NK-92 treated with Interleukin-12 subunit alpha and Interleukin-12 subunit beta, amount 100 ng/mL, for 24 hours (cell line): ENCODE measurements around the gene PIK3CD.

Experiments
- DNase-seq: peaks from one replicate; lab custom pipeline; 2025; lab: John Stamatoyannopoulos, UW

PIK3CD gene

DNA sequence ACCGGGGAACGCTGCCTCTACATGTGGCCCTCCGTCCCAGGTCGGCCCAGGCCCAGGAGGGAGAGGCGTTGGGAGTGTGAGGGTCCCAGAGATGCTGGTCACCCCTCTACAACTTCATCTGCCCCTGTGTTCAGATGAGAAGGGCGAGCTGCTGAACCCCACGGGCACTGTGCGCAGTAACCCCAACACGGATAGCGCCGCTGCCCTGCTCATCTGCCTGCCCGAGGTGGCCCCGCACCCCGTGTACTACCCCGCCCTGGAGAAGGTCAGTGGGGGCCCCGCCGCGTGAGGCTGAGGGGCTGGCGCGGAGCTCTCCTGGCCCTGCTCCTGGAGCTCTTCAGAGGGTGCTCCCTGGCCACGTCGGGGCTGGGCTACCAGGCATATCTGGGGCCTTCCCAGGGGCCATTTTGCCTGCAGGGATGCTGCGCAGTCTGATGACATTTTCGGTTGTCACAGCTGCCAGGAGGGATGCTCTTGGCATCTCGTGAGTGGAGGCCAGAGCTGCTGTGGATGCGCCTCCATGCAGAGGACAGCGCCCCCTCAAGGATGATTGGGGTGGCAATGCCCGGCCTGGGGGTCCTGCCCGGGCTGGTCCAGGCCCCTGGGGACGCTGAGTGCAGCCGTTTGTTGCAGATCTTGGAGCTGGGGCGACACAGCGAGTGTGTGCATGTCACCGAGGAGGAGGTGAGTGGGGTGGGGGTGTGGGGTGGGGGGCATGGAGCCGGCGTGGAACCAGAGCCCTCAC is 68.6 kb downstream of the PIK3CD start:
- no peak for DNase-seq

DNA sequence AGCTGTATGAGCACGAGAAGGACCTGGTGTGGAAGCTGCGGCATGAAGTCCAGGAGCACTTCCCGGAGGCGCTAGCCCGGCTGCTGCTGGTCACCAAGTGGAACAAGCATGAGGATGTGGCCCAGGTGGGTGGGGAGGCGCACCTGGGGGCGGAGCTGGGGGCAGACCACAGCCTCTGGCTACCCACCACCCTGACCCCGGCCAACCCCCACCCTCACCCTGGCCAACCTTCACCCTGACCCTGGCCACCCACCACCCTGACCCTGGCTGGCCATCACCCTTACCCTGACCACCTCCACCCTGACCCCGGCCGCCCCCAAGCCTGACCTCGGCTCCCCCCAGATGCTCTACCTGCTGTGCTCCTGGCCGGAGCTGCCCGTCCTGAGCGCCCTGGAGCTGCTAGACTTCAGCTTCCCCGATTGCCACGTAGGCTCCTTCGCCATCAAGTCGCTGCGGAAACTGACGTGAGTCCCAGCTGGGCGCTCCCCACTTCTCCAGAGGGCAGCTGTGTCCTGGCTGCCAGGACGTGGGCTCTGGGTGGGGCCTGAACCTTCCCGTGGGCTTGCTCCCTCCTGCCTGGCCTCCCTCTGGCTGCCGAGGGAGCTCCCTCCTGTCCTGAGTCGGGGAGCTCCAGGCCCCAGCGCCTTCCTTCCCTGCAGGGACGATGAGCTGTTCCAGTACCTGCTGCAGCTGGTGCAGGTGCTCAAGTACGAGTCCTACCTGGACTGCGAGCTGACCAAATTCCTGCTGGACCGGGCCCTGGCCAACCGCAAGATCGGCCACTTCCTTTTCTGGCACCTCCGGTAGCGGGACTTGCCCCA is 69.5 kb downstream of the PIK3CD start:
- no peak for DNase-seq

DNA sequence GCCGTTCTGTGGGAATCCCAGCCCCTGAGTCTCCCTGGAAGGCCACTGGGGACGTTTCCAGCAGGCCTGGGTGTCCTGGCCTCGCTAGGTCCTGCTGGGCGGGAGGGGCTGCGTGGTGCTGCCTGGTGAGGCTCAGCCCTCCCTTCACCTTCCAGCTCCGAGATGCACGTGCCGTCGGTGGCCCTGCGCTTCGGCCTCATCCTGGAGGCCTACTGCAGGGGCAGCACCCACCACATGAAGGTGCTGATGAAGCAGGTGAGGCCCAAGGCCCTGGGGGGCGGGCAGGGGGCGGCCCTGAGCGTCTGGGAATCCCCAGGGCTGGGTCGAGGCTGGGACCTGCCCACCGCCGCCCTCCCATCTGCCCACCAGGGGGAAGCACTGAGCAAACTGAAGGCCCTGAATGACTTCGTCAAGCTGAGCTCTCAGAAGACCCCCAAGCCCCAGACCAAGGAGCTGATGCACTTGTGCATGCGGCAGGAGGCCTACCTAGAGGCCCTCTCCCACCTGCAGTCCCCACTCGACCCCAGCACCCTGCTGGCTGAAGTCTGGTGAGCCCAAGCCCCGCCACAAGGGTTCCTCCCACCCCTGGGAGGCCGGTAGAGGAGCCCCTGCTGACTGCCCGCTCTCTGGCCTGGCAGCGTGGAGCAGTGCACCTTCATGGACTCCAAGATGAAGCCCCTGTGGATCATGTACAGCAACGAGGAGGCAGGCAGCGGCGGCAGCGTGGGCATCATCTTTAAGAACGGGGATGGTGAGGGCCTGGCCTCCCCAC is 70.3 kb downstream of the PIK3CD start:
- DNase-seq = peak; percentile 22

DNA sequence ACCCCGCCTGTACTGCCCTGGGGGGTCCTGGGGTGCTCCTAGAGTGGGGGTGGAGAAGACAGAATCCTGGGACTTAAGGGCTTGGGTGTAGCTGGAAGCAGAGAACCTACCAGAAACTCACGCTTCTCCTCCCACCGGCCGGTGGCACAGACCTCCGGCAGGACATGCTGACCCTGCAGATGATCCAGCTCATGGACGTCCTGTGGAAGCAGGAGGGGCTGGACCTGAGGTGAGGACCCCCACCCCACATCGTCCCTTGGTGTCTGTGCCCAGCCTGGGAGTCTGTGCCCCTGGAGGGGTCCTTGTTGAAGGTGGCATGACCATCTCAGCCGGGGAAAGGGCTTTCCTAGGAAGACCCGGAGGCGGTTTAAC is 70.8 kb downstream of the PIK3CD start:
- DNase-seq = no peak

DNA sequence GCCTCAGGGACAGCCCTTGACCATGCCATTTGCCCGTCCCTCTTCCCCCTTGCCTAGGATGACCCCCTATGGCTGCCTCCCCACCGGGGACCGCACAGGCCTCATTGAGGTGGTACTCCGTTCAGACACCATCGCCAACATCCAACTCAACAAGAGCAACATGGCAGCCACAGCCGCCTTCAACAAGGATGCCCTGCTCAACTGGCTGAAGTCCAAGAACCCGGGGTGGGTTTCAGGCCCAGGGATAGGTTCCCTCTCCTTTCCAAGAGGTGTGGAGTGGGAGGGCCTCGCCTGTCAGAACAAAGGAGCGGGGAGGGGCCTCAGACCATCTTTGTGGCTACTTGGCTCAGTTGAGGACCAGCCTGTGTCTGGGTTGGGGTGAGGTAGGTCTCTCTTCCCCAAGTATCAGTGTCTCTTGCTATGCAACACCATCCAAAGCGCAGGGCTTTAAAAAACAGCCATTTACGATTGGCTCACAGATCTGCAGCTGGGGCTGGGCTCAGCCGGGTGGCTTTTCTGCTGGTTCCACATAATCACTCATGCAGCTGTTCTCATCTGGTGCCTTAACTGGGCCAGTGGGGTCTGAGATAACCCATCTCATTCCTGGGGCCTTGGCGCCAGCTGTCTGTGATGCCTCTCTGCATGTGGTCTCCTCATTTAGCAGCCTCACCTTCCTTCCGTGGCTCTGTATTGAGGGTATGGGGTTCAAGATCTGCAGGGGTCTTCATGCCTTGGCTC is 71.7 kb downstream of the PIK3CD start:
- DNase-seq = no peak

DNA sequence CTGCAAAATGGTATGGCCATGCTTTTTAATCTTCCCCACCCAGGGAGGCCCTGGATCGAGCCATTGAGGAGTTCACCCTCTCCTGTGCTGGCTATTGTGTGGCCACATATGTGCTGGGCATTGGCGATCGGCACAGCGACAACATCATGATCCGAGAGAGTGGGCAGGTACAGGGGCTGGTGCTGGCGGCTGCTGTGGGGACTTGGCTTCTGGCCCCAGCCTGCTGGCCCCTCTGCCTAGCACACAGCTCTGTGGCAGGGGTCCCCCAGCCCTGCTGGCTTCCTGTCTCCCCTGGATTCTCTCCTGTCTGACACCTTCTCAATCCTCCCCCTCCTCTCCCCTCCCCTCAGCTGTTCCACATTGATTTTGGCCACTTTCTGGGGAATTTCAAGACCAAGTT is 72.4 kb downstream of the PIK3CD start:
- DNase-seq = no peak

DNA sequence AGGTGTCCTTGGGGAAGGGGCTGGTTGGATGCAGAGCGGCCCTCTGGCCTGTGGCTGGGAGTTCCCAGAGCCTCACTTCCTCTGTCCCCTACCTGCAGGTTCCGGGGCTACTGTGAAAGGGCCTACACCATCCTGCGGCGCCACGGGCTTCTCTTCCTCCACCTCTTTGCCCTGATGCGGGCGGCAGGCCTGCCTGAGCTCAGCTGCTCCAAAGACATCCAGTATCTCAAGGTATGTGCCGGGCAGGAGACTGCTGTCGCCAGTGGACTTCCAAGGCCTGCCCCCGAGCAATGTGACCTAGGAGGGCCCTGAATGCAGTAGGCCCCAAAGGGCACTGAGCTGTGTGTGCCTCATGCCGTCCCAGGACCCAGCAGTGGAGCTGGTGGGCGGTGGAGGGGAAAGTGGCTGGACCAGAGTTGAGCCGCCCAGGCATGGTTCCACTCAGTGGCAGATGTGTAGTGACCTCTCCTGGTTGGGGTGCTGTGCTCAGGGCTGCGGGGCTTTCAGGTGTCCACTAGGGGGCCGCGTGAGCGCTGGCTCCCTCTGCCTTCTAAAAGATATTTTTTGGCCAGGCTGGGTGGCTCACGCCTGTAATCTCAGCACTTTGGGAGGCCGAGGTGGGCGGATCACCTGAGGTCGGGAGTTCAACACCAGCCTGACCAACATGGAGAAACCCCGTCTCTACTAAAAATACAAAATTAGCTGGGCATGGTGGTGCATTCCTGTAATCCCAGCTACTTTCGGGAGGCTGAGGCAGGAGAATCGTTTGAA is 73.4 kb downstream of the PIK3CD start:
- DNase-seq = peak; percentile 28

DNA sequence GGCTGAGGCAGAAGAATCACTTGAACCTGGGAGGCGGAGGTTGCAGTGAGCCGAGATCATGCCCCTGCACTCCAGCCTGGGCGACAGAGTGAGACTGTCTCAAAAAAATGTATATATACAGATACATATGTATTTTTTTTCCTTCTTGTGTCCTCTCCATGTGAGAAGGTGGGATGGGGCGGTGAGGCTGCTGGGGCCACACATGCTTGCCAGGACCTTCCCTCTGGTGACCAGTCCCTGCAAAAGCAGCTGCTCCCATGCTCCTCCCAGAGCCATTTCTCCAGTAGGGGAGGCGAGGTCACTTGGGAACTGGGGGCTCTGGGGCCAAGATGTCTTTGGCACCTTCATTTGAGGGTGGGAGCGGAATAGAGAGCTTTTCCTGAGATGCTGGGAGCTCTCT is 74.9 kb downstream of the PIK3CD start:
- no peak for DNase-seq

DNA sequence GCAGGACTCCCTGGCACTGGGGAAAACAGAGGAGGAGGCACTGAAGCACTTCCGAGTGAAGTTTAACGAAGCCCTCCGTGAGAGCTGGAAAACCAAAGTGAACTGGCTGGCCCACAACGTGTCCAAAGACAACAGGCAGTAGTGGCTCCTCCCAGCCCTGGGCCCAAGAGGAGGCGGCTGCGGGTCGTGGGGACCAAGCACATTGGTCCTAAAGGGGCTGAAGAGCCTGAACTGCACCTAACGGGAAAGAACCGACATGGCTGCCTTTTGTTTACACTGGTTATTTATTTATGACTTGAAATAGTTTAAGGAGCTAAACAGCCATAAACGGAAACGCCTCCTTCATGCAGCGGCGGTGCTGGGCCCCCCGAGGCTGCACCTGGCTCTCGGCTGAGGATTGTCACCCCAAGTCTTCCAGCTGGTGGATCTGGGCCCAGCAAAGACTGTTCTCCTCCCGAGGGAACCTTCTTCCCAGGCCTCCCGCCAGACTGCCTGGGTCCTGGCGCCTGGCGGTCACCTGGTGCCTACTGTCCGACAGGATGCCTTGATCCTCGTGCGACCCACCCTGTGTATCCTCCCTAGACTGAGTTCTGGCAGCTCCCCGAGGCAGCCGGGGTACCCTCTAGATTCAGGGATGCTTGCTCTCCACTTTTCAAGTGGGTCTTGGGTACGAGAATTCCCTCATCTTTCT is 75.5 kb downstream of the PIK3CD start:
- no peak for DNase-seq

DNA sequence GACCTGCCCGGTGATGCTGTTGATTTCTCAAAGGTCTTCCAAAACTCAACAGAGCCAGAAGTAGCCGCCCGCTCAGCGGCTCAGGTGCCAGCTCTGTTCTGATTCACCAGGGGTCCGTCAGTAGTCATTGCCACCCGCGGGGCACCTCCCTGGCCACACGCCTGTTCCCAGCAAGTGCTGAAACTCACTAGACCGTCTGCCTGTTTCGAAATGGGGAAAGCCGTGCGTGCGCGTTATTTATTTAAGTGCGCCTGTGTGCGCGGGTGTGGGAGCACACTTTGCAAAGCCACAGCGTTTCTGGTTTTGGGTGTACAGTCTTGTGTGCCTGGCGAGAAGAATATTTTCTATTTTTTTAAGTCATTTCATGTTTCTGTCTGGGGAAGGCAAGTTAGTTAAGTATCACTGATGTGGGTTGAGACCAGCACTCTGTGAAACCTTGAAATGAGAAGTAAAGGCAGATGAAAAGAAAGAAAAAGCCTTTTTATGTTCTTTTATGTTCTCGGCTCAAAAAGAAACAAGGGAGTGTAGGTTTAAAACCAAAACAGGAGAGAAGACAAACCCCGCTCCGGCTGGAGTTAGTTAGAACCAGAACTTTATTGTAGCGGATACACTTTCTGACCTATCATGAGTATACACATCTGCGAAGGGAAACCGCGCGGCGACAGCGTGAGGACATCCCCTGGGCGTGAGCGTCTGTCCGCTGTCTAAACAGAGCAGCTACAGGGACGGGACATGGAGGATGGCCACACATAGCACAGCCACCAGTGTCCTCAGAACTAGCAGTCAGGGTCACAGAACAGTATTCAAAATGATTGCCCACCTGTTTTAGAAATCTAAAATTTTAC is 77.1 kb downstream of the PIK3CD start:
- no peak for DNase-seq

DNA sequence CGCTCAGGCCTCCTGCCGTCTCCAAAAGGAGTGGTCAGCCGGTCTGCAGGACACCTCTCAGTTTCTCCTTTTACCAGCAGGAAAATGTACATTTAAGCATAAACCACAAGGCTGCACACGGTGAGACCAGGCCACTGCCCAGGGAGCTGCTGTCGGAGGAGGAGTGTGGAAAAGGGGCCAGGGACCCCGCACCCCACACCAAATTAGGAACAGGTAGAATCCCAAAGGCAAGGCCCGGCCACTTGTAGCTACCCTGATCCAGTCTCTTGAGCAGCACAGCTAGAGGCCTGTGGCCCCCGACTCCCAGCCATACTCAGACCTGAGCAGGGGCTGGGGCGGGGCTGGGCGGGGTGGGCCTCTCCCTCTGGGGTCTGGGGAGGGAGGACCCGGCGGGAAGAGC is 78.0 kb downstream of the PIK3CD start:
- DNase-seq = no peak

DNA sequence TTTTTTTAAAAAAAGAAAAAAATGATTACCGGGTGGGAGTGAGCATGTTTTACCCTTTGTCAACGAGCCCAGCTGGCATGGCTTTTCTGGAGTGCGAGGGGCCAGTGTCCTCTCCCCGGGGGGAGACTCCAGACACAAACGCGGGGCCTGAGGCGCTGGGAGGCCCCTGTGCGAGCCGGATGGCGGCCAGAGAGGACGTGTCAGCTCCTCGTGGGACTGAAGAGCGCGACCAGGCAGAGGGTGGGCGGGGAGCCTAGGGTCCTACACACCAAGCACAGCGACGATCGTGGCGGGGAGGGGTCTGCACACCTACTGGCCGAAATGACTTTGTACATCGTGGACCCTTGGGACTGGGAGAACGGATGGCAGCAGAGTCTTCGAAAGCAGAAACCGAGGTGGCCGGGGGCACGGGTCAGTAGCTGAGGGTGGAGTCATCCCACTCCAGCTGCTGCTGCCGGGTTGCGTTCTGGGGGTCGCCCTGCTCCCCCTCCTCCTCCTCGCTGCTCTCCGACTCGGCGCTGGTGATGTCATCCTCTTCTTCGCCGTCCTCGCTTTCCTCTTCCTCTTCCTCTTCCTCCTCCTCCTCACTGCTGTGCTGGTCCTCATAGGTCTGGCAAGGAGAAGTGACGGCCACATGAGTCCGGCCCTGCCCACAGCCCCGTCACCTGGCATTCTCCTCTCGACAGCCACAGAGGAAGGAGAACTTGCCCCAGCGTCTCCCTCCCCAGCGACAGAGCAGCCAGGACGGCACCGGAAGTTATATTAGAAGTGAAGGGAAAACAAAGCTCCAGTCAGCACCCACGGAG is 78.8 kb downstream of the PIK3CD start:
- DNase-seq = no peak

DNA sequence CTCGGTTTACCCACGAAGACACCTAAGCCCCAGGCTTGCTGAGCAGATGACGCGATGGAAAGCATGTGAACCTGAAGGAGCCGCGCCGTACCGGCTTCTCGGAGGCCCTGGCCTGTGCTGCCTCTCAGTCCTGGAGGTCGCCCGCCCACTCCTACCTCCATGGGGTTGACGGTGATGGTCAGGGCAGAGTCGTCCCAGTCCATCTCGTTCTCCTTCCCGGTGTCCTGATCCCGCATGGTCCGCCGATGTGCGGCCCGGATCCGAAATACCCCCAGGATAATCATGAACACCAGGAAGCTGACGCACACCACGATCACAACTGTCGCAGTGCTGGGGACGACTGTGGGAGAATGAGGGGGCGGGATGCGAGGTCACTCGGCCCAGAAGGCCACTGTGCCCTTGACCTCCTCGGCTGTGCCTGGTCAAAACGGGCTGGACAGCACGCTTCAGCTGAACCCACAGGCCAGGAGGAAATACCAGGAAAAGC is 79.6 kb downstream of the PIK3CD start:
- DNase-seq = no peak

DNA sequence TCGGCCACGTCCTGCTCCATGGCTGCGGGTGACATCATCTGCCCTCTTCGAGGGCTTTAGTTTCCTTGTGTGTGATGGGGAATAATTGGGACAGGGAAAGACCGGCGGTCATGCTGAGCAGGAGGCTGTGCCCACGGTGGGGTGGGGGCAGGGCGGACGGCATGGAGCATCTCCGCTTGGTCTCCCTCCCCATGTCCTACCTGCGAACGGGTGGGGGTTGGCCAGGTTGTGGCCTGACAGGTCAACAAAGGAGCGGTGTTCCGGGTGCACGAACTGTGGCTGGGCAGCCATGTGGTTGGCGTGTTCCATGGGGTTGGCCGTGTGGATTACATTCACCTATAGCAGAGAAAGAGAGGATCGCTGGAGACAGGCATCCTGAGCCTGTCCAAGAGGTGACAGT is 80.0 kb downstream of the PIK3CD start:
- DNase-seq = no peak

DNA sequence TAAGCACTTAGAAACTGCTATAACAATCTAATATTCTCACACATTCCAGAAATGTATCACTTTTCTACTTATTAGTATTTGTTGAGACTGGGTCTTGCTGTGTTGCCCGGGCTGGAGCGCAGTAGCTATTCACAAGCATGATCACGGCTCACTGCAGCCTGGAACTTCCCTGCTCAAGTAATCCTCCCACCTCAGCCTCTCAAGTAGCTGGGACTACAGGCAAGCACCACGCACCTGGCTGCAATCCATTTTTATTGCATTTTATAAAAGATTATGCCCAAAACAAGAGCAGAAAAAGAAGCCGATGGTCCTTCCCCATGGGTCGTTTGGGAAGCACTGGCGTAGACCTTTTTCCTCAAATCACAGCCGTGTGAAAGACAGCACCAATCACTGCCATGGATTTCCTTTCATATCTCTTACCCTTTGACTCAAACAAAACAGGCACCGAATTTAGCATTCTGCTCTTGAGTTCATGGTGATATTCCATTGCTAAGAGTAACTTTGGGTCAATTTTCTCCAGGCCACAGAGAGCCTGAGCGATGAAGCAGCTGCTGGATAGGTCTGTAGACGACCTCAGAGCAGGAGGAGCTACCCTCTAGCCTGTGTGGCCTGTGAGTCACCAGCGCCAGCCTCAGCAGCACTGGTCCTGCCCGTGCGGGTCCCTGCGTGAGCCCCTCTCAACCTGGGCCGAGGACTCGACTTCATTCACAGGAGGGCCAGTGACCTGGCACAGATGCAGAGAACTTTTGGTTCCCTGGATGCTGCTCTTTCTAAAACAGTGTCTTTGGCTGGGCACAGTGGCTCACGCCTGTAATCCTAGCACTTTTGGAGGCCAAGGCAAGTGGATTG is 80.8 kb downstream of the PIK3CD start:
- DNase-seq = no peak

DNA sequence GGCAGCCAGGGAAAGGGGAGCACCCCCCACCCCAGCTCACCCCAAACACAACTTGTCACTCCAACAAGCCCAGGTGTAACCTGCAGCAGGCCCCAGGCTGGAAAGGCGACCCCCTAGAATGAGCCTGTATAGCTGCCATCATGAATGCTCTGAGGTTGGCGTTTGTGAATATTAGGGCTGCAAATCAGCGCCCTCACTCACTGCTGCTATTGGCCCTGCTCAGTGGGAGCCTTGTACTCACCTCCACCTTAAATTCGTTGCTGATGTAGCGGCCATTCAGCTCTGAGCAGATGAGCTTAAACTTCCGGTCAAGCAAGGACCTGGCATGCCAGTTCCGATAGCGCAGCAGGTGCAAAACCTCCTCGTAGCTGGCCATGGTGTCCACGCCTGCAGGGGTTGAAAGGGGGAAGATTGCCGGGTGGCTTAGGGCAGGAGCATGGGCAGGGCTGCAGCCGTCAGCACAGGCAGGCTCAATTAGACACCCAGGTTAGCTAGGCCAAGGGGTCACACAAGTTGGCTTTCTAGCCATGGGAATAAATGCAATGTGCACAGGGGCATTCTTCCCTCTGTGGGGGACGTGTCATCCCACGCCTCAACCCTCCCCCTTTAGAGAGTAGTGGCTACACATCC is 81.7 kb downstream of the PIK3CD start:
- no peak for DNase-seq

DNA sequence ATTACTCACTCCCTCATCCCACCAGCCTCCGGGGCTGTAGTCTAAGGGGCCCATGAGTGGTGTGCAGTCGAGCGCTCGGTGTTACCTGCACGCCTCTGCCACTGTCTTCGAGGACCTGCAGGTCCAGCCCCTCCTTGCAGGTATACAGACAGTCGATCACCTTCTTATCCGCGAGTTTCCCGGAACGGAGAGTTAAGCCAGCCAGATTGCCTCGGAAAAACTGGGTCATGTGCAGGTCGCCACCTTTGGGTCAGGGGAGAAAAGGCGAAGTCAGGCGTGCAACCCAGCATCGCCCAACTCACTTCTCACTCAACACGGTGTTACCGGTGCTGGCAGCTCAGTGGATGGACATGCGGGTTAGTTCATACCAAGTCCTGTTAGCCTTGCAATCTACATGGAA is 84.3 kb downstream of the PIK3CD start:
- DNase-seq = no peak
